HG03175 (cell line): ENCODE measurements around the gene KLHL7.
"Not testable (repeated sequence)": the region's sequence is repeated elsewhere in the genome, so short reads cannot be mapped to it uniquely, and the experiment has no call there.

Source experiments
- ATAC-seq: cut with Tn5 transposase; IDR thresholded peaks from one replicate; pipeline ENCODE4 v1.9.1; 2021; ENCODE audit warnings: mild to moderate bottlenecking, moderate library complexity; ENCODE audit not compliant: unreplicated experiment

KLHL7 gene

DNA sequence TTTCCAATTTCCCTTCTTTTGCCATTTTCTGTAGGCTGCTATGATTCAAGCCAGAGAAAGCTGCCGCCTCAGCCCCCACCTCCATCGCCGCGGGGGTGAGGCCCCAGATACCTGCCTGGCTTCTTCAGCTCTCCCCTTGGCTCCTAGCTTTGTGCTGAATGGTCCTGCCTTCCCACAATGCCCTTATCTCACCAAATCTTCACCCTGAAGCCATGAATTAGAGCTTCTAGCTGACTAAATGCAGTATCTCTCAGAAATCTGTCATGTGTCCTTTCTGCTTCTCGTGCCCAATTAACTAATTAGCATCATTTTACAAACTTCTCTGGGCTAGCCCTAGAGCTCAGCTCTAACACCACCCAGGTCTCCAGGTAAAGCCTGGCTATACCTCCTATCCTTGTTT lies 108.8 kb downstream of the KLHL7 start:
- ATAC-seq, result no peak

- ATAC-seq, result no peak
These were observed 109.4 kb downstream of the KLHL7 start for GRCh38 chr7:23214938-23215337.

- no peak for ATAC-seq
These were observed 110.4 kb downstream of the KLHL7 start for GRCh38 chr7:23216021-23216420.

DNA sequence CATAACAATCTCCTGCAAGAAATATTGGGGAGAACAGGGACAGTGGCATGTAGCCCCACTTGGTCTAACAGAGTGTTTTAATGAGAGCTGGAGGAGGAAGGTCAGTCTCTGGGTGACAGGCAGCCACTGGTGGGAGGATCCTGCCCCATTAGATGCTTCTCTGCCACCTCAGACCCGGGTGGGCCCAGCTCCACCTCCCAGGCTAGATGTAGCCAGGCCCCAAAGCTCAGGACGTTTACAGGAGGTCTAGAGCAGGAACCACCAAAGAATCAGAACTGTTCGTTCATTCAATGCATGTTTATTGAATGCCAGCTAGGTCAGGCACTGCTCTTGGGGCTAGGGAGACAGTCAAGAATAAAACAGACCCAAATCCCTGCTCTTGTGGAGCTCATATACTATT lies 112.6 kb downstream of the KLHL7 start:
- no peak for ATAC-seq

DNA sequence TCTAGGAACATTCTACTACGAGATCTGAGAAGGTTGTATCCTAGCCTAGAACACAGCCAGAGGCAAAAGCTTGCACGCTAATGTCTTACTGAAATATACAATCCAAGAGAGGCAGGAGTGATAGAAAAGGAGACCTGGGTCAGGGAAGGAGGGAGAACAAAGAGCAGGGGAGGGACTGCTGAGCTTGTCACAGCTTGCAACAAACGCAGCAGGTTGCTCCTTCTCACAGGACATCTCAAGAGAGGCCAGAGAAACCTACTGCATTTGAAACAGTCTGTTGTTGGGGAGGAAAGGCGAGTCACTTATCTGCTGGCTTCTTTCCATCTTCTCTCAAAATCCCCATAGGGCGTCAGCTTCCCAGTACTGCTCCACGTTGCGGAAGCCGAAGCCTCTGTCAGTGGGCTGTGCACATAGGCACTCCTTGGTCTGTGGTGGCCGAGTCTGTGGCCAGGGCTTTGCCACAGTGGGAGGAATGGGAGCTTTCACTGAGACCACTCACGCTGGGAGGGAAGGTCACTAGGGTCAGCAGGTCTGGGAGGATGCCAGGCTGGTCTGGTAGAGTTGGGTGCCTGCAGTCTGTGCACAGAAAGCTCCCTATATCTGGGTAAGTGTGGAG lies 115.2 kb downstream of the KLHL7 start:
- no peak for ATAC-seq

GRCh38 chr7:23222439-23223030 lies 117.0 kb downstream of the KLHL7 start:
- ATAC-seq, result no peak

DNA sequence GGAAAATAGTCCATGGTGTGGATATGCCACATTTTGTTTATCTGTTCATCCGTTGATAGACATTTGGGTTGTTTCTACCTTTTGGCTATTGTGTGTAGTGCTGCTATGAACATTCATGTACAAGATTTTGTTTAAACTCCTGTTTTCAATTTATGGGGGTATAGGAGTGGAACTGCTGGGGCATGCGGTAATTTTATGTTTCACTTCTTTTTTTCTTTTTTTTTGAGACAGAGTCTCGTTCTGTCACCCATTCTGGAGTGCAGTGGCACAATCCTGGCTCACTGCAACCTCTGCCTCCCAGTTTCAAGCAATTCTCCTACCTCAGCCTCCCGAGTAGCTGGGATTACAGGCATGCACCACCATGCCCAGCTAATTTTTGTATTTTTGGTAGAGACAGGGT lies 118.8 kb downstream of the KLHL7 start:
- ATAC-seq, result not testable (repeated sequence)

GRCh38 chr7:23226844-23227450 lies 121.4 kb downstream of the KLHL7 start:
- ATAC-seq, result no peak
